Inflammatory macrophage treated with lipopolysaccharide for 1 hour (primary cell): ENCODE measurements around the gene TACSTD2.
"Not testable (repeated sequence)": the region's sequence is repeated elsewhere in the genome, so short reads cannot be mapped to it uniquely, and the experiment has no call there.

ENCODE experiments used
- DNase-seq, 2 donors: peaks; one replicate each; pipeline ENCODE4 v3.0.0-alpha.2; 2020 to 2022

The TACSTD2 gene

GRCh38 chr1:58555393-58555792 lies 21.7 kb downstream of the TACSTD2 start:
- no peak for DNase-seq

GRCh38 chr1:58551186-58552140 lies 25.6 kb downstream of the TACSTD2 start:
- DNase-seq, result no peak

DNA sequence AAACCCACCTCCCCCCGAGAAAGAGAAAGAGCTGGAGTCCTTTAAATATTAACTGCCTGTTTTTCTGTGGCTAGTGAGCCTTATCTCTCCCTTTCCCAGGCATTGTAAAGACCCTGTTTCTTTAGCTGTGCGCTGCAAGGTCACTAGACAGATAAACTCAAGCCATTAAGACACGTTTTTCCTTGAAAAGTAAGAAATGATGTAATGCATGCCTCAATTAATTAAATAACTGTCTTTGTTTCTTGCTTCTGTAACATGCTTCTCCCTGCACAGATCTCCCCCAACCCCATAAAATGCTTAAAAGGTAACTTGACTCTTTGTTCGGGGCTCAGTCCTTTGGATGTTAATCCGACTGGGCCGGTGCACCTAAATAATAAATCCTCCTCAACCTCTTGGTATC lies 27.8 kb downstream of the TACSTD2 start:
- not testable (repeated sequence) for DNase-seq

- DNase-seq, result no peak
These were observed 28.7 kb downstream of the TACSTD2 start for GRCh38 chr1:58548371-58548770.

- peak; percentile 97 to 99 for DNase-seq
These were observed 30.3 kb downstream of the TACSTD2 start, which contains the start of gene OMA1 for GRCh38 chr1:58546520-58547308. Gene OMA1, minus strand, starts transcription at chr1:58546726. Its CDS starts 7,432 bp downstream, at chr1:58539294.

- peak; percentile 60 to 68 for DNase-seq
These were observed 31.2 kb downstream of the TACSTD2 start for GRCh38 chr1:58545591-58546519.

DNA sequence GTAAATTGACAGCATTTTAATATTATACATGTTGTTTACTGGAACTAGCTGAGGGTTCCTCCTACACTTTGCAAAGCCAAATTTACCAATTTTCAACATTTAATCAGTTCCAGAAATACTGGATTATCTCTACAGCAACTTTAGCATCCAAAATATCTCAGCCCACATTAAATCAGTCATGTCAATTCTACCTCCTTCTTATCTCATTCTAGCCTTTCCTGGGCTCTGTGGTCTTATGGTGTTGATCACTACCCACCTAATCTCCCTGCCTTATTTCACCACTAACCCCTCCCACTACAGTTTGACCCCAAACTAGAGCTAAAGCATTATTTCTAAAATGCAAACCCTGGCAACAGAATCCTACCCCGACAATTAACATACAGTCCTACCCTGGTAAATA lies 33.8 kb downstream of the TACSTD2 start:
- no peak for DNase-seq

DNA sequence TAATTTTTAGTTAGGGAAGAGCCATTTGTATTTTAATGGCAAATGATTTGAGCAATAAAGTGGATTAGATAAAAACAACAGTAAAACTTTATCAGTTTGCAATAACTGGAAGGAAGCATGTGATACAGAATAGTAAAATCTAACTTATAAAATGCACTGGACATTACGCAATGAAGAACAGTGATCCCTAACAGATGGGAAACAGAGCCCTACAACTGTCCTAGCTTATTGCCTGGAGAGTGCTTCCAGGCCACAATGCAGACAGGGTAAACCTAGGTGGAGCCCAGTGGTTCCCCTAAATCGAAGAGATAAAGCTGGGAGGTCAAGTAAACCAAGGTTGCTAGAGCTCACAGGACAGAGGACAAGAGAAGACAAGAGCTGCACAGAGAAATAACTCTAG lies 37.5 kb downstream of the TACSTD2 start:
- DNase-seq, result no peak

GRCh38 chr1:58538821-58539220 lies 38.2 kb downstream of the TACSTD2 start:
- no peak for DNase-seq

DNA sequence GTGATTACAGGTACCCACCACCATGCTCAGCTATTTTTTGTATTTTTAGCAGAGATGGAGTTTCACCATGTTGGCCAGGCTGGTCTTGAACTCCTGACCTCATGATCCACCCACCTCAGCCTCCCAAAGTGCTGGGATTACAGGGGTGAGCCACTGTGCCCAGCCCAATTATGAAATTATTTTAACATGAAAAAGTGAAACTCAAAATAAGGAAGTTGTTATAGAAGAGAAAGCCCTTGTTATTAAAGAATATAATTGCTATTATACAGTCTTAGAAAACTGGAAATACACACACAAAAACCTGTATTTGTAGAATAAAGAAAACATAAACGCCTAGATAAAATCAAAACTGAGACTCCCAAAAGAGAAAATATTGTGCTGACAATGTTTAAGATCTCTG lies 45.2 kb downstream of the TACSTD2 start:
- peak in 1 of 2 donors; percentile 44 for DNase-seq

- DNase-seq, result no peak
These were observed 47.8 kb downstream of the TACSTD2 start for GRCh38 chr1:58529284-58529683.

- peak; percentile 27 to 49 for DNase-seq
These were observed 48.5 kb downstream of the TACSTD2 start for GRCh38 chr1:58528518-58528917.
